SU-DHL-6 (cell line): ENCODE data around the gene APBB2.

Source experiments
- CTCF ChIP-seq: fragments of 200-600 bp; sonication (generic); IDR thresholded peaks from one replicate; pipeline ENCODE4 v1.5.1; 2017; ENCODE audit warnings: antibody characterized with exemption, mild to moderate bottlenecking, low read length, moderate library complexity; ENCODE audit not compliant: insufficient read depth, poor library complexity, severe bottlenecking
- EZH2phosphoT487 ChIP-seq: fragments of 200-600 bp; sonication (generic), shearing (Covaris generic); conservative IDR thresholded peaks from 2 replicates; pipeline ENCODE4 v1.6.1; 2018; ENCODE audit warnings: mild to moderate bottlenecking, antibody characterized with exemption, low read length, moderate library complexity, mixed read lengths

GRCh38 chr4:41103657-41104056 is 110.7 kb downstream of the APBB2 start:
- TF ChIP-seq EZH2phosphoT487 (no peak), CTCF (no peak)
